NCI-H2196 (cell line): Measurements from ENCODE around the gene GIMAP5.
"Not testable (repeated sequence)": the region's sequence is repeated elsewhere in the genome, so short reads cannot be mapped to it uniquely, and the experiment has no call there.

Experiments
- DNase-seq: peaks from one replicate; lab custom pipeline; 2025; ENCODE audit not compliant: unreplicated experiment; lab: John Stamatoyannopoulos, UW

GIMAP5 gene

DNA sequence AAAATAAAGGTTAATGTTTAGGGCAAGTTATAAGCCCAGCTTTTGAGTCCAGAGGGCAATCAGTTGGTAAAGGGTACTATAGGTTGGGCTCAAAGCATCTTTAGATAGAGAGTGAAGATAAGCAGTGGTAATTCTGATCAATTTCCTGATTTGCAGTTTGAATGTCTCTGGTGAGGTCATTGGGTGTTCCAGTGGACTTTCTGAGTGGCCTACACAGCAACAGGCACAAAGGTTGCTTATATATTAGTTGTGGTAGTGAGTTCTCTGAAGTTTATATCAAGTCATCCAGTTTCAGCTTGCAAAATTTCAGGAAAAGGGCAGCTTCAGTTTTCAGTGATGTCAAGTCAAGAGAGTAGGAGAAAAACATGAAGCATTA, 29.1 kb downstream of the GIMAP5 start:
- DNase-seq: no peak

DNA sequence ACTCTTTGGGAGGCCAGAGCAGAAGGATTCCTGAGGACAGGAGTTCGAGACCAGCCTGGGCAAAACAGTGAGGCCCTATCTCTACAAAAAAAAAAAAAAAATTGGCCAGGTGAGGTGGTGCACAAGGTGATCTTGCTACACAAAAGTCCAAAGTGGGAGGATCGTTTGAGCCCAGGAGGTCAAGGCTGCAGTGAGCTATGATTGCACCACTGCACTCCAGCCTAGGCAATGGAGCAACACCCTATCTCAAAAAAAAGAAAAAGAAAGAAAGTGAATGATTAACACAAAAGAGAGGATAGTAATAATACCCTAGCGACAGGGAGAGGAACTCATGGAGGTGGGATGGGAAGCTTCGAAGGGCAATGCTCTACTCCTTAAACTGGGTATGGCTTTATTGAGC, 32.5 kb downstream of the GIMAP5 start:
- no peak for DNase-seq

DNA sequence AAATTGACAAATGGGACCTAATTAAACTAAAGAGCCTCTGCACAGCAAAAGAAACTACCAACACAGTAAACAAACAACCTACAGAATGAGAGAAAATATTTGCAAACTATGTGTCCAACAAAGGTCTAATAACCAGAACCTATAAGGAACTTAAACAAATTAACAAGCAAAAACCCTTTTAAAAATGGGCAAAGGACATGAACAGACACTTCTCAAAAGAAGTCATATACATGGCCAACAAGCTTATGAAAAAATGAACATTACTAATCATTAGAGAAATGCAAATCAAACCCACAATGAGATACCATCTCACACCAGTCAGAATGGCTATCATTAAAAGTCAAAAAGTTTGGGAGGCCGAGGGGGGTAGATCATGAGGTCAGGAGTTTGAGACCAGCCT, 36.9 kb downstream of the GIMAP5 start:
- not testable (repeated sequence) for DNase-seq

DNA sequence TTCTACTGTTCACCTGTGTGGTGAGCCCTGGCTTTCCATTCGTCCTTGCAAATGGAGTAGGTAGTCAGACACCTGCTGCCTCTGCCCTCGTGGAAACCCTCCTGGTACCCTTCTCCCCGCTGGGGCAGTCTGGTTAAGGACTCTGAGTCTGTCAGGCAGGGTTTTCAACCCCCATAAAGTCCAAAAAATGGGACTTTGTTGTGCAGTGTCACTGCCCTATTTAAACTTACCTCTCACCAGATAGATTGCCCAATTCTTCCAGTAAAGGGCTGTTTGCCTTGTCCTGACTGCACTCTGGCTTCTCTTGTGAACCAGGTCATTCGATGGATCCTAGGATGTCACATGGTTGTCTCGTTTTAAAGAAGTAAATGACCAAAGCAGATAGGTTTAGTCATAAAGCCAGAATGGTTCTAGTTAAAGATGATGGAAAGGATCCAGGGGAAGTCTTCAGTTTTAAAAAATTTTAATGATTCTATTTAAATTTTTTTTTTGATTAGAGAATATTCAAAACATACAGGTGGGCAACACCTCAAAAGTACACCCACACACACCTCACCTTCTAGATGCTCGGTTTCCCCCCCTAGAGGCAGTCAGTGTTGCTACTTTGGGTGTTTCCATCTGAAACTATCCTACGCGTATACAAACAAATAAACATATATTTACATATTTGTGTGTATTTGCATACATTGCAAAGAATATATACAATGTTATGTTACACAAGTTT, 41.0 kb downstream of the GIMAP5 start:
- no peak for DNase-seq

DNA sequence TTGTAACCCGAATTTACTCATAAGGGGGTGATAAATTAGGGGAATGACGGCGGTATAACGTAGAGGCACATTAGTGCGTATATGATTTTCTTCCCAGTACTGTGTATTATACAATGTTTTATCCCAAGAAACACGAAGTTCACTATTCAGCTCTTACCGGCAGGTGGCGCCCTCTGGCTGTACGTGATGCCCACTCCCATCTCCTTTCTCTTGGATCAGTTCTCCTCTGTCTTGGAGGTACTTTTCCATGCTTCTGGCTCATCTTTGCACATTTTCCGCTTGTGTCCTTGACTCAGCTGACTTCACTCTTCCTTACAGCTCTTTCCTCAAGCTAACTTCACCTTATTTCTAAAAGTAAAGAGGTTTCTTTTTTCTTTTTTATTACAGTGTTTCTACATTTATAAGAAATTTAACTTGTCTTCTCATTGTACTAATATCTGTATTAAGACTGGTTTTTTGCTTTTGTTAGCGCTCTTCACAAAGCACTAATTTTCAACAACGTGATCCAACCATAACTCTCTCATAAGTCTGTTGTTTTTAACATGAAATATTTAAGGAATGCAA, 41.6 kb downstream of the GIMAP5 start:
- DNase-seq: peak; percentile 87

DNA sequence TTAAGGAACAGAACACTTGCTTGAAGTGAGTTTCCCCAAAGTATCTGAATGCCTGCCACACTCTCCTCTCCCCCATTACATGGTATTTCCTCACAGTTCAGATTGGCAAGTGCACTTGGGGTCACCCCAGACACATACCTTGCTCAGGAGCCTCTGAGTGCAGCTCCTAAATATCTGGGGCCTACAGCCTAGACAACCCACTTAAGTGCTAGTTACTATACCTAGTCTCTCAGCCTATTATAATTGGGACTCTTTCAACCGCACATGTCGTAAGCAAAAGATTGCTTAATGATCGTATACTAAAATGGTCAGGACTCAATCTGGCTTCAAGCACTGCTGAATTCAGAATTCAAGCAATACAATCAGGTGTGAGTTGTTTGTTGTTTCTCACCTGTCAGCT, 43.1 kb downstream of the GIMAP5 start:
- DNase-seq: no peak

DNA sequence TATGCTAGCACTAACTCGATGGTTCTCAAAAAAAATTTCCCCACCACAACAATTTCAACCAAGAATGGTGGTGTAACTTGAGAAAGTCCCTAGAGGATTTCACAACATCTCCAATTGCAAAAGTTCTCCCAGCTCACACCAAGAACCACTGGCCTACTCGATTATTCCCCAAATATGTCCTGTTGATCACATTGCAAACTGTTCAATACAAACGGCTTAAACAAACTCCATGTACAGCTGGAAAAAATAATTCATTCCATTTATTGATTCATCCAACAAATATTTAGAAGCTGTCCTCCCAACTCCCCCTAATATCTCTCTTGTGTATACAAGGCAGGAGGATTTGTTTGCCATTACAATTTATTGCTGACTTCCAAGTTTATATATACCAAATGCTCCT, 43.9 kb downstream of the GIMAP5 start:
- DNase-seq: no peak

DNA sequence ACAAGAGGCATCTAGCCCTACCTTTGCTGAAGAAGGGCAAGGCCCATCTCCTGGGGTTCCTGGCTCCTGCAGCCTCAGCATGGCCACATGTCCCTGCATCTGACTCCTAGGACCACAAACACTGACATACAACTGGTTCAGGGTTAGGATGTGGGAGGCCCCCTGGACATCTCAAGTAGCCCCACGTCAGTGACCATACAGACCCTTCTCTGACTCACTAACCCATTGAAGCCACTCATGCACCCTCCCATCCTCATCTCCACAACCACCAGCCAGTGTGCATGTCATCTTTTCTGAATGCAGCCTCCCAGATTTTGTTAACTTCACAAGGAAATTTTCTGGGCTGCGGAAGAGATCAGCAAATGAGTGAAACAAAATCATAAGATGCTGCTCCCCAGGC, 44.7 kb downstream of the GIMAP5 start:
- no peak for DNase-seq

DNA sequence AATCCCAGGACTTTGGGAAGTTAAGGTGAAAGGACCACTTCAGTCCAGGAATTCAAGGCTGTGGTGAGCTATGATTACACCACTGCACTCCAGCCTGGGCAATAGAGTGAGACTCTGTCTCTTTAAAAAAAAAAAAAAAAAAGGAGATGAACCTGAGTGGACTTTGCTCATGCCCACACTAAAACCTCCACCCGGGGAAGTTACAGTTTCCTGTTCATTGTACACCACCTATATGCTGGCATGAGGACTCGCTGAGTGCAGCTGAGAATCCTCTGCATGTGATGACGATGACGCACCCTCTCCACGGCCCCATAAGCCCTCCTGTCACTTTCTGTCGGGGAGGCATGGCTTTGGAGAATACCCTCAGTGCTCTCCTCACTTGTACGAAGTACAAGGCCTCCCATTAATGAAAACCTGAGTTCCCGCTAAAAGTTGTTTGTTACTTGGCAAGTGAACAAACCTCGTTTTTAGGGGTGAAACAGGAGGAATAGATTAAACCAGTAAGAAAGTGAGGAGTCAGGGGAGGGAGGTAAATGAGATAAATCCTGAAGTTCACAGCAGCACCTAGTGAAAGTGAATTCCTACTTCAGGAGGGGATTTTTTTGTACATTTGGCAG, 47.0 kb downstream of the GIMAP5 start:
- DNase-seq: no peak

DNA sequence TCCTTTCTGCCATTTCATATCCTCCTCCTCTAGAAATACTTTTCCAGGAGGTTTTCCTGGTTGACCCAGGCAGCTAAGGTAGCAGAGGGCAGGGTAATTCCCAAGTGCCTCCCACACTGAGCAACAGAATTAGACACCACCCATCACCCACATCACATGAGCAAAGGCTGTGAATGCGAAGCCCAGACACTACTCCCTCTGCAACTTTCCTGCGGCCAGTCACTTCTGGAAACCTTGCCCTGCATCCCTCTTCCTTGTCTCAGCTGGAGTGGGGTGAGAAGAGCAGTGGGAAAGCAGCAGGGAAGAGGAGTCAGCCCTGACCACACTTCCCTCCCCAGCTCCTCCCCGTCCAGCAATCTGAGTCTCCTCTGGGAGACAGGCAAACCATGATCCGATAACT, 47.7 kb downstream of the GIMAP5 start:
- DNase-seq: no peak

DNA sequence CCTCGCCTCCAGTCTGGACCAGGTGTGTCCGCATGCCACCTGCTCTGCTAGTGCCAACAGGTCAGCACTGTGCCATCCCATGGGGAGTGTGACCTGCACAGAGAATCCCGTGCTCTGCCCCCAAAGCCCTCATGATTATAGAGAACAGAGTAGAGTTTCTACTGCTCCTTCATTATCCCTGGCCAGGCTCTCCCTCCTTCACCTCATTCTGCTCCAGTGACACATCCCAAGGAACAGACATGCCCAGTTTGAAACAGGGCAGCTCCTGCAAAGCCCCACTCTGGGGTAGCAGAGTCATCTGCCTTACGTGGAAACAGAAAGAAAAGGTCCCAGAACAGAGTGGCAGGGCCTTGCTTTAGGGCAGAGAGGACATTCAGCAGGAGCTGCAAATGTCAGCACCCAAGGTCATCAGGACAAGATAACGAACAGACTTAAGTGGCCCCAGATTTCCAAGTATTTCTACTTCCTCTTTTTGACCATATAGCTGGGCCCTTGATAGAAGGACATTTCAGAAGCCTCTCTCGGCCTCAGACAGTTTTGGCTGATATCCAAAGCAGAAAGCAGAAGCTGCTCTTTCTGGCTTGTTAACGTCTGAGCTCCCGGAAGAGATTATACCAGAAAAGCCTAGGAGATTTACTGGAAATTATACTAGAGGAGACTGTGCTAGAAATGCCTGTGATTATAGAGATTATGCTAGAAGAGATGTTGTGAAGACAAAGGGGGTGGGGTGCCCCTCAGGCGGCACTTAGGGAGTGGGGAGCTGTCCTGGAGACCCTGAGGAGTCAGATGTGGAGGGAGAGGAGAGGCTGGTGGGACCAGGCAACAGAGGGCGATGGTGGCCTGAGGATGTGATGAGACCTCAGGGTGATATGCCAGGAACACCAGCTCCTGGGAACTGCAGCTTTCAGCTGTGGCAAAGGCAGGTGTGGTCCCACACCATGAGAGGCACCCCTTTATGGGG, 50.4 kb downstream of the GIMAP5 start:
- peak; percentile 34 for DNase-seq

DNA sequence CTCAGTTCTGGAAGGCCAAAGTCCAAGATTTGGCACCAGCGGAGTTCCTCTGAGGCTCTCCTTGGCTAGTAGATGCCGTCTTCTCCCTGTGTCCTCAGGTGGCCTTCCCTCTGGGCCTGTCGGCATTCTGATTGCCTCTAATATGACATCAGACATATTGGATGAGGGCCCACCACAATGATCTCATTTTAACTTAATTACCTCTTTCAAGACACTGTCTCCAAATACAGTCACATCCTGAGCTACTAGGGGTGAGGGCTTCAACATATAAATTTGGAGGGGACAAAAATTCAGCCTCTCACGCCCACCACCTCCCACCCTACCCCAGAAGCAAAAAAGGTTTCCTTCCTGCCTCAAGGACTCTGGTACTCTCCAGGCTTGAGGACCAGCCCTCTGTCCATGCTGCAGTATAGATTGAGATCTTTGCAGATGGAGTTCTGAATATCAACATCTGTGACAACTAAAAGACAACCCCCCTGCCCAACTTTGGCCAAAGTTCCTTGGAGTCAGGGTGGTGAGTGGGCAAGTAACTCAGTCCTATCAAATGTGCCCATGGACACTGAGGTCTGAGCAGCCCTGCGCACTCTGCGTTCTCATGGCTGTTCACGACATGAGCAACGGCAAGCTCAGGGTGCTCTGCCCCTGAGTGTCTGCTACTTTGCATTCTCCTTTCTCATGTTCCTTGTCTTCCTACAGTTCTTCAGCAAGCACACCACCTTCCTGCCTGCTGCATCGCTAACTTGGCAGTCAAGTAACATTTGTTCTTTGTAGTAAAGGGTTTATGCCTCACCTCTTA, 51.5 kb downstream of the GIMAP5 start:
- DNase-seq: peak; percentile 10

DNA sequence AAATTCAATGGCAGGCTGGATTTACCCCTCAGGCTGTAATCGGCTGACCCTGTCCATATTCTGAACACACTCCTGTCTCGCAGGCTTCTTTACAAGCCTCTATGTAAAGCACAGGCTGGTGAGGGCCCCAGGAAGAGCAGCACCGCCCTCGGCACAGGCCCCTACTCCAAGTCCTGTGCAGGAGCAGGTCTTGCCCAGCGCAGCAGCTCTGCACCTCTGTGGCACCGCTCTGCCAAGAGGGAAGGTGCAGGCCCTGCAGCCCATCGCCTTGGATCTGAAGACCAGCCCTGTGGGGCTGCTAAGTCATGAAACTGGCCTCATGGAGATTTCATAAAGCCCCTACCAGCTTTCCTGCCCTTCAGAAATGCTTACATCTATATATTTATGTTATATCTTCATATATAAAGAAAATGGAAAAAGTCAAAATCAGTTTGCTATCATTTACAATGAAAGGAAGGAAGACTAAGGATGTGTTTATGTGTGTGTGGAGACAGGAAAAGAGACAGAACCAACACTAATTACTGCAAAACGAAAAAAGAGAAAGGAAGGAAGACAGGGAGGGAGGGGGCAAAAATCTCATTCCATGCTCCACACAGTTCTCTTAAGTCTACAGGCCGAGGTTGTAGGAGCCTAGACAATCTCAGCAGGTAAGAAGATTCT, 53.3 kb downstream of the GIMAP5 start:
- DNase-seq: no peak

DNA sequence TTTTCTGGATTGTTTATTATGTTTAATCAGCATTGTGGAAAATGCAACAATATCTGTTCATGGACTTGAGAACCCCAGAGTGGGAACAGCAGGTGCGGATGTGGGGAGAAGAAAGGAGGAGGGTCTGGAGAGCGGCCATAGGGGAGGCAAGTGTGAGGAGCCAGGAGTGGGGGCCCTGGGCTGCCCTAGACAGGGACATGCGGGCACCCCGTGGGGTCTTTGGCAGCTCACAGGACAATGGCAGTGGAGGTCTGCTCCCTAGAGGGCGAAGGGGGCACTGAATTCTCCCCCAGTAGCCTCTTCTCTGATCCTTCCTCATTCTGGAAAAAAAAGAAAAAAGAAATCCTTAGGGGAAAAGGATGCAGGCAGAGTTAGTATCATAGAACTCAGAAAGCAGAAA, 54.1 kb downstream of the GIMAP5 start:
- DNase-seq: no peak

DNA sequence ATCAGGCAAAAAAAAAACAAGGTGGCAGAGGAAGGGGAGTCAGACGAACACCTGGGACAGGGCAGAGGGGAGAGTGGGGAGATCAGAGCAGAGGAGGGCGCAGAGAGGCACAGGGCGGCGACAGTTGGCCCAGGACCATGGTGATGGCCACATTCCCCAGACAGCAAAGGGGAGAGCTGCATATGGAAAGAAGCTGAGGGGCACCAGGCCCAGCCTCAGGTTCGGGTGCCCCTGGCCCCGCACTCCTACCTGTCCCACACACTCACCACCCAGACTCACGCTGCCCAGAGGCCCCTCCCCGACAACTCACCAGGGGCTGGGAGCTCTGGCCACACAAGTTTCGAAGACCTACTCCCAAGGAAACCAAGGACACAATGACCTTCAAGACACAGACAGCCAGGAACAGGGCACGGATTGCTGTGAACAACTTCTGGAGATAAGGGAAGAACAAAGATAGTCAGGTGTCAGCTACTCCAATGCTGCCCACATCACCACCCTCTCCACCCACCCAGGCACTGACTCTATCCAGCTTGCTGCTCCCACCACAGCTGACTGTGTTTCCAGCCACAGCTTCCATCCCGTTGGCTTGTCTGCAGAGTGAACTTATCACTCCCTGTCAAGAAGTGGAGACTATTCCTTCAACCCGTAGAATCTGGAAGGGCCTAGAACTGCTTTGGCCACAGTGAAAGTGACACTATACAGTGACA, 54.7 kb downstream of the GIMAP5 start:
- no peak for DNase-seq
